Fibroblast of mammary gland (primary cell): ENCODE results near the gene SLC35B2.

Experiments used
- DNase-seq: peaks from one replicate; pipeline ENCODE4 v3.0.0-alpha.2; 2010; ENCODE audit warnings: low read depth
- H3K4me3 ChIP-seq: 2 replicates; pipeline ENCODE4 v1.5.1; 2011; ENCODE audit warnings: low read depth, mild to moderate bottlenecking, low read length, moderate library complexity; ENCODE audit not compliant: control insufficient read depth
- TF ChIP-seq, protein P1 (sequence below): conservative IDR thresholded peaks from 2 replicates; pipeline ENCODE4 v1.5.1; 2011; ENCODE audit warnings: low read depth, low read length, inconsistent platforms; ENCODE audit not compliant: control insufficient read depth, insufficient read depth

The SLC35B2 gene

GRCh38 chr6:44271914-44272313 lies 14.6 kb upstream of the SLC35B2 start:
- DNase-seq = no peak
- no peak overlapping the region for H3K4me3 ChIP-seq
- TF ChIP-seq, protein P1, sequence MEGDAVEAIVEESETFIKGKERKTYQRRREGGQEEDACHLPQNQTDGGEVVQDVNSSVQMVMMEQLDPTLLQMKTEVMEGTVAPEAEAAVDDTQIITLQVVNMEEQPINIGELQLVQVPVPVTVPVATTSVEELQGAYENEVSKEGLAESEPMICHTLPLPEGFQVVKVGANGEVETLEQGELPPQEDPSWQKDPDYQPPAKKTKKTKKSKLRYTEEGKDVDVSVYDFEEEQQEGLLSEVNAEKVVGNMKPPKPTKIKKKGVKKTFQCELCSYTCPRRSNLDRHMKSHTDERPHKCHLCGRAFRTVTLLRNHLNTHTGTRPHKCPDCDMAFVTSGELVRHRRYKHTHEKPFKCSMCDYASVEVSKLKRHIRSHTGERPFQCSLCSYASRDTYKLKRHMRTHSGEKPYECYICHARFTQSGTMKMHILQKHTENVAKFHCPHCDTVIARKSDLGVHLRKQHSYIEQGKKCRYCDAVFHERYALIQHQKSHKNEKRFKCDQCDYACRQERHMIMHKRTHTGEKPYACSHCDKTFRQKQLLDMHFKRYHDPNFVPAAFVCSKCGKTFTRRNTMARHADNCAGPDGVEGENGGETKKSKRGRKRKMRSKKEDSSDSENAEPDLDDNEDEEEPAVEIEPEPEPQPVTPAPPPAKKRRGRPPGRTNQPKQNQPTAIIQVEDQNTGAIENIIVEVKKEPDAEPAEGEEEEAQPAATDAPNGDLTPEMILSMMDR = no peak

DNA sequence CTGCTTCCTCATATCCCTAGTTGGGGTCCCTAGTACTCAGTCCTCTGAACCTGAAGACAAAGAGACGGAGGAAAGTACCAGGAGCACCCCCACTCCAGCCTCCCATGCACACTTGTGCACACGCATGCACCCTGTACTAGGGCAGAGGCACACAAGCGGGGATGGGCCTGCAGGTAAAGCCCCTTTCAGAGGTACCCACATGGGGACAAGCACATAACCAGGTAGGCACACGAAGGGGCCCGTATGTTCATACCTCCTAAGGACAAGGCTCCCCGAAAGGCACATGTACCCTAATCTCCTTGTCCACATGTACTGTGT lies 14.0 kb upstream of the SLC35B2 start:
- TF ChIP-seq, protein P1 = no peak
- no peak overlapping the region for H3K4me3 ChIP-seq
- DNase-seq = no peak

DNA sequence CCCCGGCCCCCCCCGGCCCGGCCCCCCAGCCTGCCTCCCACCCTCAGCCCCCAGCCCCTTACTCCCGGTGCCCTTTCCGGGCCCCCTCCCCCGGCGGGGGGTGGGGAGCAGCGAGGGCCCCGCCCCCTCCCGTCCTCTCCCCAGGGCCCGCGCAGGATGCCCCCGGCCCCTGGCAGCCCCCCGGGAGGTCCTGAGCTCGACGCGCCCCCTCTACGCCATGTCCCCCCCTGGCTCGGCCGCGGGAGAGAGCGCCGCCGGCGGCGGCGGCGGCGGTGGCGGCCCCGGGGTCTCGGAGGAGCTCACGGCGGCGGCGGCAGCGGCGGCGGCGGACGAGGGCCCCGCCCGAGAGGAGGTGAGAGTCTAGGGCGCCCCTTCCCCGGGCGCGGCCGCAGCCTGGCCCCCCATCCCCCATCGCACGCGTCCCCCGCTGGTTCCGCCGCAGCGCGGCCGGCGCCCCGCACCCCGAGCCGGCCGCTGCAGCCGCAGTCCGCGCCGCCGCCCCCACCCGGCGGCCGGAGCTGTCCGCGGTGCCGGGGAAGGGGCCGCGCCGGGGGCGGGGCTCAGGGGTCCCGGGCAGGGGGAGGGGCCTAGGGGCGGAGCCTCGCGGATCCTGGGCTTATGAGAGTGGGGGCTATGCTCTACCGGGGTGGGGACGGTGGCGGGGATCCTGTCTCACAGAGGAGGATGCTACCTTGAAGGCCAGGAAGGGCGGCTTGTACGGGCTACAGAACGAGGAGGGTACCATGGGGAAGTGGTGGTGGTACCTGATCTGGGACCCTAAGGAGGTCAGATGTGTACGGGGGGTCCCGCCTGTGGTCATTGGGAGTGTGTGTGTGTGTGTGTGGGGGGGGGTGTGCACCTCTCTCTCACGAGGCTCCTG lies 13.4 kb upstream of the SLC35B2 start:
- DNase-seq = no peak
- no peak overlapping the region for H3K4me3 ChIP-seq
- TF ChIP-seq, protein P1 = no peak

DNA sequence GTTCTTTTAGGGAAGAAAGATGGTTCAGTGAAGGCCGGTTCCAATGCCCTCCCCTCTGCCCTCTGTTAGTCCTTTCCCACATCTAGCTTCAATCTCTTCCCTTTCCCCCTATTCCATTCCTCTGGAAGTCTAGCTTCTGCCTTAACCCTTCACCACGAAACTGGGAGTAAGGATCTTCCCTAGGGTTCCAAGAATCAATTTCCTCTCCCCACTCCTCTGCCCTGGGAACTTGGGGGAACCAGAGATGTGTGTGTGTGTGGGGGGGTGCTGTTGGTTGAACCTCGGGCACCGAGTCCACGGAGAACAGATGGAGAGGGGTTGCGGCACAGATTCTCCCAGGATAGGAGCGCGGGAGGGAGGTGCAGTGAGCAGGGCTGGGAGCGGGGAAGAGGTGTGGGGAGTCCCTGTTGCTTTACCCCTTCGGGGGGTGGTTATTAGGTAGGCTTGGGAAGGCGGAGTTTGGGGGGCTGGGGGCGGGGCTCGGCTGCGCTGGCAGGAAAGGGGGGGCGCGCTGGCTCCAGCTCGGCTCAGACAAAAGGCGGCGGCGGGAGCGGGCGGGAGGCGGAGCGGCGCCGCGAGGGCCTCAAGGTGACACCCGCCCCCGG lies 12.7 kb upstream of the SLC35B2 start, which contains the start of gene TMEM151B:
TMEM151B (plus strand) TSS at position 530 of the 605 bp plus-strand sequence. CDS start 293 bp downstream, outside the sequence.
- no peak within 1 kb of the TSS for H3K4me3 ChIP-seq
- no peak for DNase-seq
- TF ChIP-seq, protein P1 = no peak

- no peak overlapping the region for H3K4me3 ChIP-seq
- TF ChIP-seq, protein P1 = no peak
- DNase-seq = no peak
These were observed 12.0 kb upstream of the SLC35B2 start for GRCh38 chr6:44269178-44269920.

DNA sequence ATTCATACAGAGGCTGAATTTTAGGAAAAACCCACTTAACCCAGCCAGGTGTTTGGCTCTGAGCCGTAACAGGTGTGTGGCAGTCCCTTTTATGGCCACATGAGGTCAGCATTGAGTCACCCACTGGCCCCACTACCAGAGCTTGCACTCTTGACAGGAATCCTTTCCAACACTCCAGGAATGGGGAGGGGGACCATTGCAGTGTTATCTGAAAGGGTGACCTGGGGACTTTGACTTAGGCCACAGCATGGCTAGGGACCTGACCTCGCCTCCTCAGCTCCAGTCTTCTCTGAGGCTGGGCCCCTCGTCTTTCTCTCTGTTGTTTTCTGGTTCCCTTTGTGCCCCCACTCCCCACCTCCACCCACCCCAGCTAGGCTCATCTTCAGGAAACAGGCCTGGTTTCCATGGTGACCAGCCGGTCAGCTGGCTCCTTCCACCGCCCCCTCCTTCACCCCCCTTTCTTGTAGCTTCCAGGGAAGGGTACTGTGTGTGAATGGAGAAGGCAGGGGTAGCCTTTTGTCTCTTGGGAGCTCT lies 10.8 kb upstream of the SLC35B2 start:
- H3K4me3 ChIP-seq = no peak overlapping the region
- TF ChIP-seq, protein P1 = peak; percentile 98
- peak; percentile 50 for DNase-seq
